AG04449 (cell line): ENCODE measurements around the gene PSMB3.
"Not testable (repeated sequence)": the region's sequence is repeated elsewhere in the genome, so short reads cannot be mapped to it uniquely, and the experiment has no call there.

ENCODE experiments used
- CTCF ChIA-PET: fragments of 350-600 bp; formaldehyde crosslinking; extraction: SDS; loops from one replicate; lab custom pipeline; 2021; ENCODE audit warnings: antibody characterized with exemption; lab: Yijun Ruan, JAX
- POLR2A ChIA-PET: fragments of 400-600, 350-600 bp; formaldehyde crosslinking; extraction: SDS; loops from one replicate; lab custom pipeline; 2020; ENCODE audit warnings: antibody characterized with exemption, inconsistent platforms; lab: Yijun Ruan, JAX
- DNase-seq: peaks from one replicate; pipeline ENCODE4 v3.0.0-alpha.2; 2010; ENCODE audit warnings: low read depth, low spot score
- H3K4me3 ChIP-seq: 2 replicates; pipeline ENCODE4 v1.5.1; 2011; ENCODE audit warnings: low read depth, mild to moderate bottlenecking, control low read depth, low read length
- CTCF ChIP-seq: IDR thresholded peaks from one replicate; pipeline ENCODE4 v1.5.1; 2011; ENCODE audit warnings: mild to moderate bottlenecking, moderate library complexity, low read length, control low read depth, inconsistent platforms; ENCODE audit not compliant: insufficient read depth; ENCODE audit errors: missing control alignments

The PSMB3 gene

GRCh38 chr17:38779965-38780752, 27.6 kb downstream of the PSMB3 start:
- H3K4me3 ChIP-seq: no peak overlapping the region
- no peak for DNase-seq
- CTCF ChIA-PET: interaction anchor here (1.7 kb wide), 1 partner anchor 18 kb away, joined by 5 read pairs; no protein-coding TSS in a partner anchor
- TF ChIP-seq CTCF: no peak
- POLR2A ChIA-PET: no interaction called here

- POLR2A ChIA-PET: no interaction called here
- no peak for DNase-seq
- no peak for TF ChIP-seq CTCF
- CTCF ChIA-PET: no interaction called here
- no peak overlapping the region for H3K4me3 ChIP-seq
Measured at GRCh38 chr17:38783227-38783626, 30.7 kb downstream of the PSMB3 start.

GRCh38 chr17:38786372-38786771, 33.8 kb downstream of the PSMB3 start:
- ChIA-PET CTCF (interaction anchor here (0.6 to 1.1 kb wide), 2 partner anchors 8 to 51 kb away, joined by 3 to 4 read pairs; no protein-coding TSS in a partner anchor), POLR2A (no interaction called here)
- DNase-seq: no peak
- H3K4me3 ChIP-seq: no peak overlapping the region
- TF ChIP-seq CTCF: no peak

- DNase-seq, POLR2A ChIA-PET, H3K4me3 ChIP-seq: not testable (repeated sequence)
- CTCF ChIA-PET: interaction anchor here (0.8 to 1.7 kb wide), 4 partner anchors 11 to 365 kb away, joined by 3 to 5 read pairs (median 4); partner anchors contain the start of gene PIP4K2B
Measured at GRCh38 chr17:38787999-38788398, 35.5 kb downstream of the PSMB3 start.

GRCh38 chr17:38789185-38789584, 36.6 kb downstream of the PSMB3 start:
- ChIA-PET CTCF (interaction anchor here (1.7 kb wide), 1 partner anchor 27 kb away, joined by 5 read pairs; no protein-coding TSS in a partner anchor), POLR2A (no interaction called here)
- TF ChIP-seq CTCF: no peak
- DNase-seq: no peak
- no peak overlapping the region for H3K4me3 ChIP-seq

GRCh38 chr17:38790148-38790707, 37.7 kb downstream of the PSMB3 start:
- DNase-seq, H3K4me3 ChIP-seq, POLR2A ChIA-PET, CTCF ChIA-PET: not testable (repeated sequence)

GRCh38 chr17:38791162-38791561, 38.6 kb downstream of the PSMB3 start:
- no peak overlapping the region for H3K4me3 ChIP-seq
- POLR2A ChIA-PET: no interaction called here
- DNase-seq: no peak
- no peak for TF ChIP-seq CTCF
- CTCF ChIA-PET: no interaction called here
